HG03196 (cell line): ENCODE data around the gene KIF3A.

ENCODE experiments used
- ATAC-seq: cut with Tn5 transposase; IDR thresholded peaks from one replicate; pipeline ENCODE4 v1.9.1; 2021; ENCODE audit not compliant: unreplicated experiment

KIF3A gene

GRCh38 chr5:132771503-132771998 is 34.2 kb upstream of the KIF3A start:
- no peak for ATAC-seq

- ATAC-seq, result no peak
Measured at GRCh38 chr5:132770476-132771159, 33.3 kb upstream of the KIF3A start.

- no peak for ATAC-seq
Measured at GRCh38 chr5:132768485-132768868, 31.1 kb upstream of the KIF3A start.

GRCh38 chr5:132767150-132767549 is 29.8 kb upstream of the KIF3A start:
- no peak for ATAC-seq

- ATAC-seq, result no peak
Measured at GRCh38 chr5:132766806-132767055, 29.4 kb upstream of the KIF3A start.

GRCh38 chr5:132766020-132766805 is 28.9 kb upstream of the KIF3A start:
- ATAC-seq, result no peak

- no peak for ATAC-seq
Measured at GRCh38 chr5:132765311-132766019, 28.1 kb upstream of the KIF3A start.

GRCh38 chr5:132764671-132765238 is 27.4 kb upstream of the KIF3A start:
- ATAC-seq, result no peak

GRCh38 chr5:132764051-132764450 is 26.7 kb upstream of the KIF3A start:
- ATAC-seq, result no peak

GRCh38 chr5:132763181-132764036 is 26.1 kb upstream of the KIF3A start:
- ATAC-seq, result no peak

- ATAC-seq, result no peak
Measured at GRCh38 chr5:132762246-132763000, 25.1 kb upstream of the KIF3A start.

GRCh38 chr5:132761321-132762240 is 24.2 kb upstream of the KIF3A start:
- ATAC-seq, result no peak

GRCh38 chr5:132760601-132761317 is 23.4 kb upstream of the KIF3A start:
- no peak for ATAC-seq

- no peak for ATAC-seq
Measured at GRCh38 chr5:132760049-132760420, 22.7 kb upstream of the KIF3A start.

GRCh38 chr5:132759114-132760048 is 22.0 kb upstream of the KIF3A start:
- ATAC-seq, result no peak

- no peak for ATAC-seq
Measured at GRCh38 chr5:132758451-132758850, 21.1 kb upstream of the KIF3A start.

GRCh38 chr5:132756542-132756941 is 19.2 kb upstream of the KIF3A start:
- no peak for ATAC-seq
